GM19025 (cell line): ENCODE results near the gene LRMDA.

Experiments used
- ATAC-seq: cut with Tn5 transposase; IDR thresholded peaks from one replicate; pipeline ENCODE4 v1.9.1; 2021; ENCODE audit warnings: mild to moderate bottlenecking, low read depth, moderate library complexity; ENCODE audit not compliant: unreplicated experiment

LRMDA gene

DNA sequence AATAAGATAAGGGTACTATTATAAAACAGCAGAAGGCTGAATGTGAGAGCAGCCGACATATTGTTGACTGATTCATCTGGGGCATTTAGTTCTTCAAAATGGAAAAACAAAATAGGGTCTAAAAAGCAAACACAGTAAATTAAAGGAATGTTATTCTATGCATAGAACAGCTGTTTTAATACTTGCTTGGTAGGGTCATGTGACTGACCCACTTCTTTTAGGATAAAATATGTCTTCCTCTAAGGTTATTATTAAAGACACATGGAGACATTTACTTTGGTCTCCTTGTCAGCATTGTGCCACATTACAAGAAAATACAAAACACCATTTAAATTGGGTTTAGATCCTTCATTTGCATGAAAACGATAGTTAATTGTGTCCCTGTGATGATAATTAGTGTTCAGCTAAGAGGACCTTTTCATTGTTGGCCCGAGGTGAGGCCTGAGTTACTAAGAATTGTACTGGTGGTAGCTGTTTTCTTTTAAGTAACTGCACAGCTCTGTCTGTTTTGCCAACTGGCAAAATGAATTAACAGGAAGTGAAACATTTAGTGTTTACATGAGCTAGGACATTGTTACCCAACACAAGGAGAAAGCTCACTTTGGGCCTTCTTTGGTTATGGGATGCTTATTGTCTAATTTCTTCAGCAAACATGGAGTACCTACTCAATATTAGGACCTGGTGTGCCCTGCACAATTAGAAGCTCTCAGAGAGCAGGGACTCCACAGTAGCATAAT lies 764.4 kb downstream of the LRMDA start:
- ATAC-seq, result no peak

DNA sequence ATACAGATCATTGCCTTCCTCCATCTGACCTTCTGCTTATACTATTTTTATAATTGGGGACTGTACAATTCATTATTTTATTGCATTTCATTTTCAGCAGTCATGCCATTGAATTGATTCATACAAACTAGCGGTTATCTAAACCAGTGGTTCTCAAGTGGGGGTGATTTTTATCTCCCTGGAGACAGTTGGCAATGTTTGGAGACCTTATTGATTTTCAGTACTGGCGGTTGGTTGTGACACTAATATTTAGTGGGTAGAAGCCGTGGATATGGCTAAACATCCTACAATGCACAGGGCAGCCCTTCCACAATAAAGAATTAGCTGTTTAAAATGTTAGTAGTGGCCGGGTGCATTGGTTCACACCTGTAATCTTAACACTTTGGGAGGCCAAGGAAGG lies 765.9 kb downstream of the LRMDA start:
- ATAC-seq, result no peak

GRCh38 chr10:76198287-76199035 lies 767.0 kb downstream of the LRMDA start:
- ATAC-seq, result no peak

- ATAC-seq, result no peak
These were observed 770.5 kb downstream of the LRMDA start for GRCh38 chr10:76201962-76202361.

GRCh38 chr10:76202777-76203176 lies 771.4 kb downstream of the LRMDA start:
- no peak for ATAC-seq

DNA sequence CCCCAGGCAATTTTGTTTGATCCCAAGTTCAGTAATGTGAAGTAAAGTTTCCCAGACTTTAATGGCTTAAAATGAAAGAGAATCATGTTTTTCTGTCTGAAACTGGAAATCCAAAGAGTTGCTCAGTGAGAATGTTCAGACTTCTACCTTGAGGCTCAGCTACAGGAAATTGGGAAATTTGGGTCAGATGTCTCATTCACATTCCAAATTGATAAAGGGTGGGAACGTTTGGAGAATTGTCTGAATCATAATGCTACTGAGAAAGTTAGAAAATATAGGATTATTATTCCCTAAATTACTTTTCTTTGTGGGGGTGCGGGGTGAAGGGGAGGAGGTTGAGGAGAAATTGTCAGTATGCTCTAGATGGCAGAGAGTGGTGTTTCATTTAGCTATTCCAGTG lies 773.9 kb downstream of the LRMDA start:
- no peak for ATAC-seq

DNA sequence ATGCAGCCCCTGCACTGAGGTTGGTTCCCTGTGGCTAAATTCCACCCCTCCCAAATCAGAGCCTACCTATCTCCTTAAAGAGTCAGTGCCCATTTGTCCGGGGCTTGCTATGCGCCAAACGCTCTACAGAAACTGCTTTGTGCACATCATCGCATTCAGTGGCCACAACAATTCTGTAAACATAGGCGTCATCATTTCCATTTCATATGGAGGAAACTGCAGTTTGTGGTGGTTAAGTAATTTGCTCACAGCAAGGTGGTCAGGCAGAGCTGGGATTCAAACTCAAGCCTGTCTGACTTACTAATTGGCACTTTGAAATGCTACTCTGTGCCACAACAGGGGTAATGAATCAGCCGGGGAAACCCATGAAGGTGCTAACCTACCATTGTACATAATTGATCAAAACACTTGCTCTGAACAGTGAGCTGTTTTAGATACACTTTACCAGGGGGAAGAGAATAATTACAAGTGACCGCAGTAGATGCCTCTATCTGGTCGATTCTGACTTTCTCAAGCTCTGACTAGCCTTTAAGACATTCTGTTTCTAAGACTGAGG lies 775.5 kb downstream of the LRMDA start:
- no peak for ATAC-seq

DNA sequence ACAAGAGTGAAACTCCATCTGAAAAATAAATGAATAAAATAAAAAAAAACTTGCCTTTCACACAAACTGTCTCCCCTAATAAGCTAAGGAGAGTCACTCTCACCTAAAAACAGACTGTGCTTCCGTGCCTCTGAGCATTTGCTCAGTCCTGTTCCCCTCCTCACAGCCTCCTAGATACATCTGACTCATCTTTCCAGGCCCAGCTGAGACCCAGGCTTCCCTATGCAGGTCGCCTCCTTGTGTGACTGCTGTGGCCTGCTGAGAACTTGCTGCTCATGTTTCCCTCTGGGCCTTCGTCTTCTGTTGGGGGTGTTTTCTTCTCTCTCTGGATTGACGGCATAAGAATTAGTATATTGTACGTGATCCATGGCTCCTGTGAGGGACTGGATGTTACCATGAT lies 777.7 kb downstream of the LRMDA start:
- ATAC-seq, result no peak

DNA sequence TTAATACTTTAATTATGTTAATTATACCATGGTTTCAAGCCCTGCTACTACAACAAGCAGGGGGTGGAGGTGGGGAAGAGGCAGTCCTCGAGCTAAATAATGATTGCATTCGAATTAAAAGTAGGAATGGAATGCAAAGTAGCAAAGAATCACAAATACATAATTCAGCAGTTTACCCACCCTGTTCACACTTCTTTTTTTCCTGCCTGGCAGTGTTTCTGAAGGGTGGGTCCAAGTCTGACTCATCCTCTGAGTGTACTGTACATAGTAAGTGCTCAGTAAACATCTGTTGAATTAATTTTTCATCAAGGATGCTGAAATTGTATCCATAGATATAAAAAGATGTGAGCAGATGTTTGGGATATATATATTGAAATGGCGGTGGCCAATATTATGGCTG lies 778.8 kb downstream of the LRMDA start:
- ATAC-seq, result no peak

GRCh38 chr10:76211691-76212090 lies 780.3 kb downstream of the LRMDA start:
- ATAC-seq, result no peak

GRCh38 chr10:76213876-76214275 lies 782.5 kb downstream of the LRMDA start:
- ATAC-seq, result no peak

GRCh38 chr10:76218035-76218434 lies 786.6 kb downstream of the LRMDA start:
- no peak for ATAC-seq

GRCh38 chr10:76229341-76229740 lies 797.9 kb downstream of the LRMDA start:
- ATAC-seq, result no peak

- no peak for ATAC-seq
These were observed 799.5 kb downstream of the LRMDA start for GRCh38 chr10:76230921-76231285.

- no peak for ATAC-seq
These were observed 800.0 kb downstream of the LRMDA start for GRCh38 chr10:76231286-76231934.

- no peak for ATAC-seq
These were observed 803.2 kb downstream of the LRMDA start for GRCh38 chr10:76234499-76235226.

- ATAC-seq, result no peak
These were observed 804.9 kb downstream of the LRMDA start for GRCh38 chr10:76236356-76236755.

GRCh38 chr10:76242956-76243355 lies 811.5 kb downstream of the LRMDA start:
- ATAC-seq, result no peak

DNA sequence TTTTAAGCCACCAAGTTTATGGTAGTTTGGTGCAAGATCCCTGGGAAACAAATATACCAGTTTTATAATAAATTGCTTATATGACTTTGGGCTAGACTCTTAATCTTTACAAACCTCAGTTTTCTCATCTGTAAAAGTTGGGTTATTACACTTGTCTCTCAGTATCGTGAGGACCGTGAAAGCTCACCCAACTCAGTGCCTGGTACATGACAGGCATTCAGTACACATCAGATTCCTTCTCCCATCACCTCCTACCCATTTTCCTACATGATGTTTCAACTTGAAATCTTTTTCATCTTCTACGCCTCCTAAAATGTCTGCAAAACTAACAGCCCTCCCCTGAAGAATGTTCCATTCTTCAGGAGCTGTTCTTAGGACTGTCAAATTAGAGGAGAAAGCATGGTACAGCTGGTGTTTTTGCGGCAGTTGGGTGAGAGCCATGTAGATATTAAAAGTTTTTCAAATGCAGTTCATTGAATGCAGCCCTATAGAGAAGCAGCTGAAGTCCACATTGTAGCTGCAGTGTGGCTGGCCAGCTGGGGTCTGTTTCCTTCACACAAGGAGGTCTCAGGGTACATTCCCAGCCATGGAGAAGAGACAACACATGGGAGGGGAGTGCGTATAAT lies 812.8 kb downstream of the LRMDA start:
- no peak for ATAC-seq

DNA sequence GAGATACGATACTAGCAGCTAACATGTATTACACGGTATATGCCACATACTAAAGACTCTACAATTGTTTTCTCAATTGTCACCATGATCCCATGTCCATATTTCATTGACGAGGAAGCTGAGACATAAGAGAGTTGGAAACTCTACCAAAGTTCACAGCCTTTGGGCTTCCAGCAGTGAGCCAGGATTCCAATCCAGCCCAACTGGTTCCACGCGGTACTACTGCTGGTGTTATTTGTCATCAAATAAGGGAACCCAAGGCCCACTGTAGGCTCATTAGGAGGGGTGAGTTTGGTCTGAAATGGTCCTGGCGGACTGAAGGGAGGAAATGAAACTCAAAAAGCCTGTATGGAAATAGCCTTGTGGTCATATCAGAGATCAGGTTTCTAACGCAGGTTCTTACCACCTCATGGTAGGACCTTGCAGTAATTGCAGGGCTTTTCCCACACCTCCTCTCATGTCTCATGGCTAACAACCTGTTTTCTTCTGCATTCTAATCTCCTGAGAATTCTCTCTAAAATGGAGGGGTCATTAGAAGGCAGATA lies 814.6 kb downstream of the LRMDA start:
- no peak for ATAC-seq
